ENCODE results near the gene PRR15L. TPM values are rescaled to one million over a fixed set of nuclear protein-coding genes. Genes with fewer than 3 reads are reported as not detected.

The PRR15L gene
- total and polyA plus RNA-seq, 2 experiments from 2014 or later: 56.5 to 66.4 TPM

GRCh38 chr17:47916489-47917208 lies 41.0 kb downstream of the PRR15L start:
- no peaks in the 10 kb centered on the region for H3K4me1 ChIP-seq (ENCODE audit: insufficient read depth)
- H2AFZ ChIP-seq: no peak overlapping the region
- H3K27ac ChIP-seq: no peak overlapping the region
- no peak for DNase-seq (ENCODE audit: low spot score)
- H3K27me3 ChIP-seq: no peaks in the 10 kb centered on the region
- no peaks in the 10 kb centered on the region for H3K79me2 ChIP-seq
- H3K4me2 ChIP-seq: no peak overlapping the region
- H3K9me3 ChIP-seq (ENCODE audit: low read depth): no peaks in the 10 kb centered on the region
- no peak overlapping the region for H3K4me3 ChIP-seq
- 95% methylated on average over 19 of the region's 19 CpGs for WGBS (ENCODE audit: low lambda C conversion rate, missing lambda C conversion rate)
- H3K9me2 ChIP-seq (replicated peaks; ENCODE audit: insufficient read depth): no peaks in the 10 kb centered on the region
- H4K20me1 ChIP-seq (ENCODE audit: insufficient read depth, poor library complexity, severe bottlenecking): no peaks in the 10 kb centered on the region
- TF ChIP-seq EZH2phosphoT487 (IDR thresholded peaks at IDR 0.05; ENCODE audit: low read depth, severe bottlenecking, unreplicated experiment) (no peak), EZH2 (IDR thresholded peaks at IDR 0.05; ENCODE audit: borderline replicate concordance) (no peak)
- TF ChIP-seq, protein P1, sequence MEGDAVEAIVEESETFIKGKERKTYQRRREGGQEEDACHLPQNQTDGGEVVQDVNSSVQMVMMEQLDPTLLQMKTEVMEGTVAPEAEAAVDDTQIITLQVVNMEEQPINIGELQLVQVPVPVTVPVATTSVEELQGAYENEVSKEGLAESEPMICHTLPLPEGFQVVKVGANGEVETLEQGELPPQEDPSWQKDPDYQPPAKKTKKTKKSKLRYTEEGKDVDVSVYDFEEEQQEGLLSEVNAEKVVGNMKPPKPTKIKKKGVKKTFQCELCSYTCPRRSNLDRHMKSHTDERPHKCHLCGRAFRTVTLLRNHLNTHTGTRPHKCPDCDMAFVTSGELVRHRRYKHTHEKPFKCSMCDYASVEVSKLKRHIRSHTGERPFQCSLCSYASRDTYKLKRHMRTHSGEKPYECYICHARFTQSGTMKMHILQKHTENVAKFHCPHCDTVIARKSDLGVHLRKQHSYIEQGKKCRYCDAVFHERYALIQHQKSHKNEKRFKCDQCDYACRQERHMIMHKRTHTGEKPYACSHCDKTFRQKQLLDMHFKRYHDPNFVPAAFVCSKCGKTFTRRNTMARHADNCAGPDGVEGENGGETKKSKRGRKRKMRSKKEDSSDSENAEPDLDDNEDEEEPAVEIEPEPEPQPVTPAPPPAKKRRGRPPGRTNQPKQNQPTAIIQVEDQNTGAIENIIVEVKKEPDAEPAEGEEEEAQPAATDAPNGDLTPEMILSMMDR (IDR thresholded peaks at IDR 0.05; ENCODE audit: poor library complexity): no peak
- no peaks in the 10 kb centered on the region for H3K36me3 ChIP-seq (replicated peaks; ENCODE audit: insufficient read depth, low read depth)

GRCh38 chr17:47915776-47916398 lies 41.8 kb downstream of the PRR15L start:
- Histone ChIP-seq H3K4me2 (no peak overlapping the region), H4K20me1 (ENCODE audit: insufficient read depth, poor library complexity, severe bottlenecking) (no peaks in the 10 kb centered on the region), H3K79me2 (no peaks in the 10 kb centered on the region), H3K9me2 (replicated peaks; ENCODE audit: insufficient read depth) (no peaks in the 10 kb centered on the region), H2AFZ (no peak overlapping the region), H3K27me3 (no peaks in the 10 kb centered on the region), H3K4me1 (ENCODE audit: insufficient read depth) (no peaks in the 10 kb centered on the region), H3K9me3 (ENCODE audit: low read depth) (no peaks in the 10 kb centered on the region), H3K27ac (no peak overlapping the region), H3K36me3 (replicated peaks; ENCODE audit: insufficient read depth, low read depth) (no peaks in the 10 kb centered on the region), H3K4me3 (no peak overlapping the region)
- TF ChIP-seq, protein P1 (IDR thresholded peaks at IDR 0.05; ENCODE audit: poor library complexity): no peak
- TF ChIP-seq EZH2phosphoT487 (IDR thresholded peaks at IDR 0.05; ENCODE audit: low read depth, severe bottlenecking, unreplicated experiment): no peak
- no peak for TF ChIP-seq EZH2 (IDR thresholded peaks at IDR 0.05; ENCODE audit: borderline replicate concordance)
- DNase-seq (ENCODE audit: low spot score): no peak
- 92% methylated on average over 12 of the region's 12 CpGs for WGBS (ENCODE audit: low lambda C conversion rate, missing lambda C conversion rate)

- H3K4me1 ChIP-seq (ENCODE audit: insufficient read depth): no peaks in the 10 kb centered on the region
- H3K27me3 ChIP-seq: no peaks in the 10 kb centered on the region
- 92% methylated on average over 4 of the region's 4 CpGs for WGBS (ENCODE audit: low lambda C conversion rate, missing lambda C conversion rate)
- no peaks in the 10 kb centered on the region for H3K9me2 ChIP-seq (replicated peaks; ENCODE audit: insufficient read depth)
- H2AFZ ChIP-seq: no peak overlapping the region
- no peaks in the 10 kb centered on the region for H4K20me1 ChIP-seq (ENCODE audit: insufficient read depth, poor library complexity, severe bottlenecking)
- TF ChIP-seq EZH2 (IDR thresholded peaks at IDR 0.05; ENCODE audit: borderline replicate concordance): no peak
- H3K27ac ChIP-seq: no peak overlapping the region
- no peaks in the 10 kb centered on the region for H3K36me3 ChIP-seq (replicated peaks; ENCODE audit: insufficient read depth, low read depth)
- H3K9me3 ChIP-seq (ENCODE audit: low read depth): no peaks in the 10 kb centered on the region
- no peak for DNase-seq (ENCODE audit: low spot score)
- H3K79me2 ChIP-seq: peaks cover 10% of the 10 kb centered on the region
- H3K4me2 ChIP-seq: no peak overlapping the region
- no peak overlapping the region for H3K4me3 ChIP-seq
Observed at GRCh38 chr17:47914306-47914948, 43.3 kb downstream of the PRR15L start.

DNA sequence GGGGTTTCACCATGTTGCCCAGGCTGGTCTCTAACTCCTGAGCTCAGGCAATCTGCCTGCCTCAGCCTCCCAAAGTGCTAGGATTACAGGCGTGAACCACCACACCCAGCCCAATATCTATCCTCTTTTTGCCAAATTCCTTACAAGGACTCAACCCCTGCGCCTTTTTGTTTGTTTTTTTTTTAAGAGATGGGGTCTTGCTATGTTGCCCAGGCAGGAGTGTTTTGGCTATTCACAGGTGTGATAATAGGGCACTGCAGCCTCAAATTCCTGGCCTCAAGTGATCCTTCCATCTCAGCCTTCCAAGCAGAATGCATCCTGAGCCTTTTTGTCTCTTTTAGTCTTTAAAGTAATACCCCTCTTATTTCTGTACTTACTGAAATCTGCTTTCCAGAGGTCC lies 44.6 kb downstream of the PRR15L start:
- Histone ChIP-seq H3K4me1 (ENCODE audit: insufficient read depth) (no peaks in the 10 kb centered on the region), H3K27me3 (no peaks in the 10 kb centered on the region), H3K36me3 (replicated peaks; ENCODE audit: insufficient read depth, low read depth) (no peaks in the 10 kb centered on the region), H4K20me1 (ENCODE audit: insufficient read depth, poor library complexity, severe bottlenecking) (no peaks in the 10 kb centered on the region), H3K27ac (no peak overlapping the region), H3K9me3 (ENCODE audit: low read depth) (no peaks in the 10 kb centered on the region), H3K79me2 (peaks cover 13% of the 10 kb centered on the region), H2AFZ (no peak overlapping the region), H3K9me2 (replicated peaks; ENCODE audit: insufficient read depth) (no peaks in the 10 kb centered on the region), H3K4me3 (no peak overlapping the region), H3K4me2 (no peak overlapping the region)
- DNase-seq (ENCODE audit: low spot score): no peak
- TF ChIP-seq, protein P1 (IDR thresholded peaks at IDR 0.05; ENCODE audit: poor library complexity): no peak
- TF ChIP-seq EZH2 (IDR thresholded peaks at IDR 0.05; ENCODE audit: borderline replicate concordance) (no peak), EZH2phosphoT487 (IDR thresholded peaks at IDR 0.05; ENCODE audit: low read depth, severe bottlenecking, unreplicated experiment) (no peak)
- WGBS (ENCODE audit: low lambda C conversion rate, missing lambda C conversion rate): 96% methylated on average over 2 of the region's 2 CpGs
